GM13976 (cell line): ENCODE results near the gene SLCO2A1.
A peak's percentile ranks its signal among the peaks of the same experiment; 100 is the strongest.

Experiments used
- DNase-seq: peaks from one replicate; pipeline ENCODE4 v3.0.0; 2012; ENCODE audit warnings: low spot score
- CTCF ChIP-seq: IDR thresholded peaks from 2 replicates; pipeline ENCODE4 v1.5.1; 2012; ENCODE audit warnings: borderline replicate concordance, mild to moderate bottlenecking; ENCODE audit not compliant: insufficient read depth; ENCODE audit errors: extremely low read depth, missing control alignments, control extremely low read depth
- in situ Hi-C: fragments of 300-500 bp; cut with MboI; formaldehyde crosslinking; loops from one replicate; pipeline ENCODE4 v1.12.0; 2022; ENCODE audit warnings: low sequenced_read_pairs, mixed read lengths, inconsistent platforms; ENCODE audit not compliant: unreplicated experiment

Gene SLCO2A1

GRCh38 chr3:134029734-134030378 is at the start of gene SLCO2A1:
SLCO2A1 (minus strand) TSS chr3:134029925; CDS start chr3:134029802, 123 bp downstream.
- peak; percentile 46 for DNase-seq
- no peak for TF ChIP-seq CTCF
- in situ Hi-C loops = no loop called here

GRCh38 chr3:134079111-134079547 is 49.4 kb upstream of the SLCO2A1 start:
- in situ Hi-C loops = no loop called here
- no peak for DNase-seq
- TF ChIP-seq CTCF = no peak

- no peak for DNase-seq
- TF ChIP-seq CTCF = no peak
- in situ Hi-C loops = no loop called here
Measured at GRCh38 chr3:134078169-134078831, 48.6 kb upstream of the SLCO2A1 start.

GRCh38 chr3:134077649-134078161 is 48.0 kb upstream of the SLCO2A1 start:
- in situ Hi-C loops = no loop called here
- TF ChIP-seq CTCF = no peak
- DNase-seq = no peak

GRCh38 chr3:134076851-134077250 is 47.1 kb upstream of the SLCO2A1 start:
- no peak for DNase-seq
- in situ Hi-C loops = no loop called here
- TF ChIP-seq CTCF = no peak

- no peak for TF ChIP-seq CTCF
- no peak for DNase-seq
- in situ Hi-C loops = no loop called here
Measured at GRCh38 chr3:134075846-134076245, 46.1 kb upstream of the SLCO2A1 start.

- no peak for DNase-seq
- no peak for TF ChIP-seq CTCF
- in situ Hi-C loops = no loop called here
Measured at GRCh38 chr3:134075568-134075825, 45.8 kb upstream of the SLCO2A1 start.
